ENCODE measurements around the gene HSP90AB1.

The HSP90AB1 gene

DNA sequence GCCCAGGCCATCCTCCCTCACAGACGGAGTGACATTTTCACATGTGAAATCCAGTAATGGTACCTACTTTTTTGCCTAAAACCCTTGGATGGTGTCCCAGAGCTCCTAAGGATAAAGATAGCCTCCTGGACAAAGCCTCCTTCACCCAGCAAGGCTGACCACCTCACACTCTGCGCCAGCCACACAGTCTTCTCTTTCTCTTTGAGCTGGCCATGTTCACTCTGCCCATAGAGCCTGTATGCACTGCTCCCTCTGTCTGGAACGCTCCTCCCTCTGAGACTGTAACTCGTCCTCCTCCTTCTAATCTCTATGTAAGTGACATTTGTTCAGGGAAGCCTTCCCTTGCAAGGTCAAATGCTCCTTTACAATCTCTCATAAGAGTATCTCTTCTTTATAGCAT lies 38.0 kb downstream of the HSP90AB1 start:
- Histone ChIP-seq H3K4me1 (ENCODE audit: control insufficient read depth, low read length) (no peaks in the 10 kb centered on the region), H4K20me1 (ENCODE audit: control insufficient read depth, insufficient read depth, low read depth, low read length) (no peaks in the 10 kb centered on the region), H3K36me3 (ENCODE audit: control insufficient read depth, low read length) (no peaks in the 10 kb centered on the region), H3K4me3 (ENCODE audit: low read length) (no peak overlapping the region), H3K9me3 (ENCODE audit: control insufficient read depth, insufficient read depth, low read length) (no peaks in the 10 kb centered on the region), H3K4me2 (ENCODE audit: low read length) (no peak overlapping the region), H3K27ac (ENCODE audit: low read depth, low read length) (no peak overlapping the region), H3F3A (ENCODE audit: control insufficient read depth, insufficient read depth) (no peaks in the 10 kb centered on the region), H3K9me2 (replicated peaks; ENCODE audit: control insufficient read depth, low read length) (no peaks in the 10 kb centered on the region), H3K27me3 (ENCODE audit: control insufficient read depth, low read length) (peaks cover 29% of the 10 kb centered on the region), H3K79me2 (ENCODE audit: control insufficient read depth, low read length) (no peaks in the 10 kb centered on the region)
- TF ChIP-seq, protein P1, sequence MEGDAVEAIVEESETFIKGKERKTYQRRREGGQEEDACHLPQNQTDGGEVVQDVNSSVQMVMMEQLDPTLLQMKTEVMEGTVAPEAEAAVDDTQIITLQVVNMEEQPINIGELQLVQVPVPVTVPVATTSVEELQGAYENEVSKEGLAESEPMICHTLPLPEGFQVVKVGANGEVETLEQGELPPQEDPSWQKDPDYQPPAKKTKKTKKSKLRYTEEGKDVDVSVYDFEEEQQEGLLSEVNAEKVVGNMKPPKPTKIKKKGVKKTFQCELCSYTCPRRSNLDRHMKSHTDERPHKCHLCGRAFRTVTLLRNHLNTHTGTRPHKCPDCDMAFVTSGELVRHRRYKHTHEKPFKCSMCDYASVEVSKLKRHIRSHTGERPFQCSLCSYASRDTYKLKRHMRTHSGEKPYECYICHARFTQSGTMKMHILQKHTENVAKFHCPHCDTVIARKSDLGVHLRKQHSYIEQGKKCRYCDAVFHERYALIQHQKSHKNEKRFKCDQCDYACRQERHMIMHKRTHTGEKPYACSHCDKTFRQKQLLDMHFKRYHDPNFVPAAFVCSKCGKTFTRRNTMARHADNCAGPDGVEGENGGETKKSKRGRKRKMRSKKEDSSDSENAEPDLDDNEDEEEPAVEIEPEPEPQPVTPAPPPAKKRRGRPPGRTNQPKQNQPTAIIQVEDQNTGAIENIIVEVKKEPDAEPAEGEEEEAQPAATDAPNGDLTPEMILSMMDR (IDR thresholded peaks at IDR 0.05; ENCODE audit: low read depth, low read length, poor library complexity, severe bottlenecking): no peak
- no peak for TF ChIP-seq EZH2phosphoT487 (IDR thresholded peaks at IDR 0.05; ENCODE audit: borderline replicate concordance, low read length)

DNA sequence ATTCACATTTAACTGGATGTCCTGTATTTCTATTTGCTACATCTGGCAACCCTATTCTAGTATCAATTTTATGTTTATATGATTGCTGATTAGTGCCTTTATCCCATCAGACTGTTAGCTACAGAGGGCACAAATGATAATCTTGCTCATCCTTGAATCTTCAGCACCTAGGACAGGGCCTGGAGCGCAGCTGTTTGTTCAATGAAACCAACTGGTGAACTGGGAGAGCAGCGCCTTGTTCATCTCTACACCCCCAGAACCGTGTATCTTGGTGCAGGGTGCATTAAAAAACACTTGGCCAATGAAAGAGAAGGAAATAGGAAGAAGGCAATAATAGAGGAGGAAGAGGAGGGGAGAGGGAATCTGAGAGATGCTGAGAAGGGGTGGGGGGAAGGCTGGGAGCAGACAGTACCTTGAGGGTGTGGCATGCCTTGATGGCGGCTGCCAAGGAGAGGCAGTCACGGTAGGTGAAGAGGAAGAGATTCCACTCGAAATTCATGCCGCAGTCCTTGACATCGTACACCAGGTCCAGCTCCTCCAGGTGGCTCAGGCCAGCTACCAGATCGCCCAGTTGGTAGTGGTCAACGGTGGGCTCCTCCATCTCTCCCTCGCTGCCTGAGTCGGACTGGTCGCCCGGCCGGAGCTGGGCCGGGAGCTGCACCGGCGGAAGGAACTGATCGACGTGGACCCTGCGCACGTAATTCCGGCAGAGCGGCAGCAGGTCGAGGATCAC lies 38.8 kb downstream of the HSP90AB1 start:
- Histone ChIP-seq H3K9me3 (ENCODE audit: control insufficient read depth, insufficient read depth, low read length) (no peaks in the 10 kb centered on the region), H3K27me3 (ENCODE audit: control insufficient read depth, low read length) (peaks cover 31% of the 10 kb centered on the region)

DNA sequence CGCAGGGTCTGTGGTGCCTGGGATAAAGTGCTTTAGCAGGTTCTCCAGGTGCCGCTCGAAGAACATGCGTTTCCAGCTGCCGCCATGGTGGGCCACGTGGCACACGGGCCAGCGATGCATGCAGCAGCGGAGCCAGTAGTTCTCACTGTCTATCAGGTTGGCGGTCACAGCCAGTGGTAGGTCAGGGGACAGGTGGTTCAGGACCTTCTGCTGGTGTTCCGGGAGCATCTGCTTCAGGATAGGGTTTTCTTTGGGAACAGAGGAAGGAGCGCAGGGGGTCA lies 39.3 kb downstream of the HSP90AB1 start:
- H3K79me2 ChIP-seq (ENCODE audit: control insufficient read depth, low read length): no peaks in the 10 kb centered on the region
- TF ChIP-seq EZH2phosphoT487 (IDR thresholded peaks at IDR 0.05; ENCODE audit: borderline replicate concordance, low read length): no peak
- TF ChIP-seq, protein P1 (IDR thresholded peaks at IDR 0.05; ENCODE audit: low read depth, low read length, poor library complexity, severe bottlenecking): no peak
- H3K4me3 ChIP-seq (ENCODE audit: low read length): no peak overlapping the region
- H4K20me1 ChIP-seq (ENCODE audit: control insufficient read depth, insufficient read depth, low read depth, low read length): no peaks in the 10 kb centered on the region
- H3K27ac ChIP-seq (ENCODE audit: low read depth, low read length): no peak overlapping the region
- no peaks in the 10 kb centered on the region for H3K4me1 ChIP-seq (ENCODE audit: control insufficient read depth, low read length)
- H3K9me3 ChIP-seq (ENCODE audit: control insufficient read depth, insufficient read depth, low read length): no peaks in the 10 kb centered on the region
- H3K9me2 ChIP-seq (replicated peaks; ENCODE audit: control insufficient read depth, low read length): no peaks in the 10 kb centered on the region
- H3F3A ChIP-seq (ENCODE audit: control insufficient read depth, insufficient read depth): no peaks in the 10 kb centered on the region
- peaks cover 34% of the 10 kb centered on the region for H3K27me3 ChIP-seq (ENCODE audit: control insufficient read depth, low read length)
- no peak overlapping the region for H3K4me2 ChIP-seq (ENCODE audit: low read length)
- no peaks in the 10 kb centered on the region for H3K36me3 ChIP-seq (ENCODE audit: control insufficient read depth, low read length)

More for the DNA sequence above, 38.8 kb downstream of the HSP90AB1 start:
- no peak for TF ChIP-seq EZH2phosphoT487 (IDR thresholded peaks at IDR 0.05; ENCODE audit: borderline replicate concordance, low read length)
- TF ChIP-seq, protein P1 (IDR thresholded peaks at IDR 0.05; ENCODE audit: low read depth, low read length, poor library complexity, severe bottlenecking): no peak
- H3K4me3 ChIP-seq (ENCODE audit: low read length): no peak overlapping the region
- no peaks in the 10 kb centered on the region for H3K4me1 ChIP-seq (ENCODE audit: control insufficient read depth, low read length)
- no peaks in the 10 kb centered on the region for H4K20me1 ChIP-seq (ENCODE audit: control insufficient read depth, insufficient read depth, low read depth, low read length)
- no peaks in the 10 kb centered on the region for H3K36me3 ChIP-seq (ENCODE audit: control insufficient read depth, low read length)
- no peak overlapping the region for H3K27ac ChIP-seq (ENCODE audit: low read depth, low read length)
- no peaks in the 10 kb centered on the region for H3K79me2 ChIP-seq (ENCODE audit: control insufficient read depth, low read length)
- H3K9me2 ChIP-seq (replicated peaks; ENCODE audit: control insufficient read depth, low read length): no peaks in the 10 kb centered on the region
- H3K4me2 ChIP-seq (ENCODE audit: low read length): no peak overlapping the region
- H3F3A ChIP-seq (ENCODE audit: control insufficient read depth, insufficient read depth): no peaks in the 10 kb centered on the region
